Caco-2 (cell line): ENCODE data around the gene CLEC16A. TPM values are rescaled to one million over a fixed set of nuclear protein-coding genes. Genes with fewer than 3 reads are reported as not detected.

ENCODE experiments used
- BruUV-seq: library from RNA; stranded (reverse); fragments of 400-500 nt; replicated peaks from 2 replicates; lab custom pipeline; 2021; lab: Mats Ljungman, UMichigan
- CTCF ChIA-PET: fragments of 300-600 bp; sonication (Branson Sonifier 250); formaldehyde crosslinking; loops from one replicate; lab custom pipeline; 2022; ENCODE audit warnings: antibody characterized with exemption; lab: Charles Lee
- POLR2A ChIA-PET: fragments of 300-600 bp; sonication (Branson Sonifier 250); formaldehyde crosslinking; loops from one replicate; lab custom pipeline; 2022; ENCODE audit warnings: antibody characterized with exemption; lab: Charles Lee
- DNase-seq, 2 experiments: peaks; one replicate each; pipeline versions ENCODE4 v3.0.0 to v3.0.0-alpha.2; 2020 to 2022
- H3K27me3 ChIP-seq: replicated peaks from 2 replicates; pipeline ENCODE4 v1.6.0; 2011; ENCODE audit warnings: low read length; ENCODE audit not compliant: control insufficient read depth, insufficient read depth
- H3K36me3 ChIP-seq: 2 replicates; pipeline ENCODE4 v1.5.1; 2011; ENCODE audit warnings: low read length; ENCODE audit not compliant: control insufficient read depth, insufficient read depth
- H3K4me1 ChIP-seq: fragments of 250-450 bp; sonication (Bioruptor Pico); 2 replicates; pipeline ENCODE4 v1.5.1; 2020; ENCODE audit warnings: mild to moderate bottlenecking
- H3K4me3 ChIP-seq: 2 replicates; pipeline ENCODE4 v1.5.1; 2011; ENCODE audit warnings: low read depth, mild to moderate bottlenecking, control low read depth, low read length
- H3K9me3 ChIP-seq: fragments of 250-450 bp; sonication (Bioruptor Pico); 2 replicates; pipeline ENCODE4 v1.5.1; 2020; ENCODE audit warnings: mild to moderate bottlenecking, moderate library complexity
- H3K27ac Mint-ChIP-seq: one replicate; pipeline ENCODE4 v1.8.0; 2022; ENCODE audit warnings: mixed read lengths; ENCODE audit not compliant: unreplicated experiment
- H3K27me3 Mint-ChIP-seq: one replicate; pipeline ENCODE4 v1.8.0; 2022; ENCODE audit warnings: mixed read lengths; ENCODE audit not compliant: insufficient read depth, unreplicated experiment
- H3K36me3 Mint-ChIP-seq: one replicate; pipeline ENCODE4 v1.8.0; 2022; ENCODE audit warnings: mild to moderate bottlenecking, mixed read lengths; ENCODE audit not compliant: insufficient read depth, unreplicated experiment
- H3K4me1 Mint-ChIP-seq: one replicate; pipeline ENCODE4 v1.8.0; 2022; ENCODE audit warnings: low read depth, mixed read lengths; ENCODE audit not compliant: unreplicated experiment
- H3K4me3 Mint-ChIP-seq: one replicate; pipeline ENCODE4 v1.8.0; 2022; ENCODE audit warnings: mild to moderate bottlenecking, moderate library complexity, mixed read lengths; ENCODE audit not compliant: unreplicated experiment
- H3K9me3 Mint-ChIP-seq: one replicate; pipeline ENCODE4 v1.8.0; 2022; ENCODE audit warnings: mixed read lengths; ENCODE audit not compliant: unreplicated experiment
- intact Hi-C: fragments of 100-400 bp; cut with micrococcal nuclease; formaldehyde crosslinking; loops from one replicate; pipeline ENCODE4 v1.10.0; 2022; ENCODE audit not compliant: unreplicated experiment
- total RNA-seq: library from RNA; stranded (reverse); gene quantifications from 2 replicates; pipeline ENCODE4 v1.2.3, GENCODE V29; 2022
- TF ChIP-seq, protein P1 (sequence below), 2 experiments: fragments of 200-600 bp in 1 of 2; IDR thresholded peaks; 1 replicate in 1 of 2; 2 replicates in 1 of 2; pipeline versions ENCODE4 v1.5.1 to v1.8.0; 2011 to 2022; ENCODE audit warnings: antibody characterized with exemption in 1 of 2, control low read depth in 1 of 2, inconsistent platforms in 1 of 2, low read depth in 1 of 2, low read length in 1 of 2, mild to moderate bottlenecking in 1 of 2, moderate library complexity in 1 of 2; ENCODE audit not compliant: insufficient read depth in 1 of 2, severe bottlenecking in 1 of 2, unreplicated experiment in 1 of 2

The CLEC16A gene
- total RNA-seq, 1 experiment from 2014 or later, result 27.0 TPM

DNA sequence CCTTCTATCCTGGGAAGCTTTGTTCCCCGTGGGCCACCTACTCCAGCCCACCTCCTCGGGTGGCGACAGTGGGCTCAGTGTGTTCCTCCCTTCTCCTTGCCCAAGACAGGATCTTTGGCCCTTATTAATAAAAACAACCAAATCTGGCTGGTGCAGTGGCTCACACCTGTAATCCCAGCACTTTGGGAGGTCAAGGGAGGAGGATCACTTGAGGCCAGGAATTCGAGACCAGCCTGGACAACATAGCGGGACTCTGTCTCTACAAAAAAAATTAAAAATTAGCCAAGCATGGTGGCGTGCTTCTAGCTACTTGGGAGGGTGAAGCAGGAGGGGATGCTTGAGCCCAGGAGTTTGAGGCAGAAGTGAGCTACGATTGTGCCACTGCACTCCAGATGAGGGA lies 269.4 kb downstream of the CLEC16A start:
- H3K4me1 ChIP-seq, result no peaks in the 10 kb centered on the region
- Mint-ChIP-seq H3K4me1 (no peaks in the 10 kb centered on the region), H3K36me3 (no peaks in the 10 kb centered on the region), H3K4me3 (no peak overlapping the region), H3K9me3 (no peaks in the 10 kb centered on the region), H3K27me3 (no peaks in the 10 kb centered on the region), H3K27ac (no peak overlapping the region)
- ChIA-PET CTCF (no interaction called here), POLR2A (no interaction called here)
- no peak overlapping the region for H3K4me3 ChIP-seq
- H3K36me3 ChIP-seq, result no peaks in the 10 kb centered on the region
- intact Hi-C loops, result no loop called here
- no peaks in the 10 kb centered on the region; the same call in none of the 2 replicates for H3K9me3 ChIP-seq
- H3K27me3 ChIP-seq, result no peaks in the 10 kb centered on the region
- no TSS peak for BruUV-seq
- TF ChIP-seq, protein P1, sequence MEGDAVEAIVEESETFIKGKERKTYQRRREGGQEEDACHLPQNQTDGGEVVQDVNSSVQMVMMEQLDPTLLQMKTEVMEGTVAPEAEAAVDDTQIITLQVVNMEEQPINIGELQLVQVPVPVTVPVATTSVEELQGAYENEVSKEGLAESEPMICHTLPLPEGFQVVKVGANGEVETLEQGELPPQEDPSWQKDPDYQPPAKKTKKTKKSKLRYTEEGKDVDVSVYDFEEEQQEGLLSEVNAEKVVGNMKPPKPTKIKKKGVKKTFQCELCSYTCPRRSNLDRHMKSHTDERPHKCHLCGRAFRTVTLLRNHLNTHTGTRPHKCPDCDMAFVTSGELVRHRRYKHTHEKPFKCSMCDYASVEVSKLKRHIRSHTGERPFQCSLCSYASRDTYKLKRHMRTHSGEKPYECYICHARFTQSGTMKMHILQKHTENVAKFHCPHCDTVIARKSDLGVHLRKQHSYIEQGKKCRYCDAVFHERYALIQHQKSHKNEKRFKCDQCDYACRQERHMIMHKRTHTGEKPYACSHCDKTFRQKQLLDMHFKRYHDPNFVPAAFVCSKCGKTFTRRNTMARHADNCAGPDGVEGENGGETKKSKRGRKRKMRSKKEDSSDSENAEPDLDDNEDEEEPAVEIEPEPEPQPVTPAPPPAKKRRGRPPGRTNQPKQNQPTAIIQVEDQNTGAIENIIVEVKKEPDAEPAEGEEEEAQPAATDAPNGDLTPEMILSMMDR (IDR thresholded peaks at IDR 0.05; ENCODE audit: insufficient read depth in 1 of 2, low read depth in 1 of 2, low read length in 1 of 2, severe bottlenecking in 1 of 2, unreplicated experiment in 1 of 2), result no peak
- no peak for DNase-seq

DNA sequence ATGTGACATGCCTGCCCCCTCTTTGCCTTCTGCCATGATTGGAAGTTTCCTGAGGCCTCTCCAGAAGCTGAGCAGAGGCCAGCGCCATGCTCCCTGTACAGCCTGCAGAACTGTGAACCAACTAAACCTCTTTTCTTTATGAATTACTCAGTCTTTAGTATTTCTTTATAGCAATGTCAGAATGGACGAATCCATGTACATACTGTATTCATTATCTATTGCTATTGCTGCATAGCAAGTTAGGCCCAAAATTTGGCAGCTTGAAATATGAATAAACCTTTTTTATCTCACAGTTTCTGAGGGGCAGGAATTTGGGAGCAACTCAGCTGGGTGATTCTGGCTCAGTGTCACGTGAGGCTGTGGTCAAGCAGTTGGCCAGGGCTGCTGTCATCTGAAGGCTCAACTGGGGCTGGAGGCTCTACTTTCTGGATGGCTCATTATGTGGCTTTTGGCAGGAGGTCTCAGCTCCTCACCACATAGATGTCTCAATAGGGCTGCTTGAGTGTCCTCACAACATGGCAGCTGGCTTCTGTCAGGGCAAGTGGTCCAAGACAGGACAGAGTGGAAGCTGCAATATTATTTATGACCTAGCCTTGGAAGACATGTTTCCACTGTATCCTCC lies 271.7 kb downstream of the CLEC16A start:
- CTCF ChIA-PET, result no interaction called here
- Mint-ChIP-seq H3K27me3 (no peaks in the 10 kb centered on the region), H3K9me3 (no peaks in the 10 kb centered on the region), H3K36me3 (no peaks in the 10 kb centered on the region), H3K27ac (no peak overlapping the region), H3K4me1 (no peaks in the 10 kb centered on the region), H3K4me3 (no peak overlapping the region)
- Histone ChIP-seq H3K27me3 (no peaks in the 10 kb centered on the region), H3K4me1 (no peaks in the 10 kb centered on the region), H3K4me3 (no peak overlapping the region), H3K36me3 (no peaks in the 10 kb centered on the region), H3K9me3 (no peaks in the 10 kb centered on the region; the same call in none of the 2 replicates)
- POLR2A ChIA-PET, result no interaction called here
- TF ChIP-seq, protein P1 (IDR thresholded peaks at IDR 0.05; ENCODE audit: insufficient read depth in 1 of 2, low read depth in 1 of 2, low read length in 1 of 2, severe bottlenecking in 1 of 2, unreplicated experiment in 1 of 2), result no peak
- BruUV-seq, result no TSS peak
- no peak for DNase-seq
- intact Hi-C loops, result no loop called here

DNA sequence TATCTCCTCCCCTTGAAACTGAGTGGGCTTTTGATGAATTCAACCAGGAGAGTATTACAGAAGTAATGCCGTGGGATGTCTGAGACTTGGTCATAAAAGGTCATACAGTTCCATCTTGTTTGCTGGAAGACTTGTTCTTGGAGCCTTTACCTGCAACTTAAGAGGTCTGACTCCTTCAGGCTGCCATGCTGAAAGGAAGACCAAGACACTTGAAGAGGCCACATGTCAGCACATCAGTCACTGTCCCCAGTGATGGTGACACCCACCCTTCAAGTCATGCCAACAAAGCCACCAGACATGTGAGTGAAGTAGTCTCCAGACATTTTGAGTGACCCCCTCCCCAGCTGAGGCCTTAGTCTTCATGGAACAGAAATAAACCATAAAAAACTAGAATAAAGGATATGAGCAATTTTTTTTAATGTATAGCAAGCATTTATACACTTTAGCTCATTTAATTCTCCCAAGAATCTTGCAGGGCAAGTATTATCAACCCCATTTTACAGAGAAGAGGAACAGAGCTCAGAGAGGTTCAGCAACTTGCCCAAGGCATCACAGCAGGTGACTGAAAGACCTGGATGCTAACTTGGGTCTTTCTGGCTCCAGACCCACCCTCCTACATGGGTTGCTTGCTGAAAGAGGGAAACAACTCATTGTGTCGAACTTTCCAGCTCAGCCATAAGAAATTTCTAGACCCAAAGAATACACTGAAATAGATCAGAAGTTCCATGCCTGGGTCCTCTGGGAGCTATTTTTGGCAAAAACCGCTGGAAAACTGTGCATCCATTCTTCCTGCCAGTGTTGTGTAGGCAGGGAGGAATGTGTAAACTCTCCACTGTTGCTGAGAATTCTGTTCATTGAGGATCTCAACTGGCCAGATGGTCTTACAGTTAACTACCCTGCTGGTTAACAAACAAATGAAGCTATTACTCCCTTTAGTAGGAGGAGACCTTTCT lies 273.6 kb downstream of the CLEC16A start:
- ChIA-PET POLR2A (no interaction called here), CTCF (no interaction called here)
- H3K4me3 Mint-ChIP-seq, result no peak overlapping the region
- Histone ChIP-seq H3K27me3 (no peaks in the 10 kb centered on the region), H3K9me3 (no peaks in the 10 kb centered on the region; the same call in none of the 2 replicates), H3K36me3 (no peaks in the 10 kb centered on the region), H3K4me1 (no peaks in the 10 kb centered on the region), H3K4me3 (no peak overlapping the region)
- no peaks in the 10 kb centered on the region for H3K36me3 Mint-ChIP-seq
- intact Hi-C loops, result no loop called here
- H3K27ac Mint-ChIP-seq, result no peak overlapping the region
- TF ChIP-seq, protein P1 (IDR thresholded peaks at IDR 0.05; ENCODE audit: insufficient read depth in 1 of 2, low read depth in 1 of 2, low read length in 1 of 2, severe bottlenecking in 1 of 2, unreplicated experiment in 1 of 2), result no peak
- no peaks in the 10 kb centered on the region for H3K4me1 Mint-ChIP-seq
- DNase-seq, result no peak
- no TSS peak for BruUV-seq
- H3K27me3 Mint-ChIP-seq, result no peaks in the 10 kb centered on the region
- no peaks in the 10 kb centered on the region for H3K9me3 Mint-ChIP-seq
